Skeletal muscle satellite cell (primary cell): ENCODE data around the gene WWC1.
A peak's percentile ranks its signal among the peaks of the same experiment; 100 is the strongest.

ENCODE experiments used
- H3K27me3 ChIP-seq: 2 replicates; pipeline ENCODE4 v1.7.0; 2013; ENCODE audit warnings: low read length; ENCODE audit not compliant: control insufficient read depth, insufficient read depth
- H3K36me3 ChIP-seq: 2 replicates; pipeline ENCODE4 v1.7.0; 2013; ENCODE audit warnings: mild to moderate bottlenecking, control low read depth, low read length; ENCODE audit not compliant: insufficient read depth
- H3K4me1 ChIP-seq: 2 replicates; pipeline ENCODE4 v1.7.0; 2013; ENCODE audit warnings: low read length; ENCODE audit not compliant: control insufficient read depth, insufficient read depth
- H3K4me2 ChIP-seq: 2 replicates; pipeline ENCODE4 v1.7.0; 2013; ENCODE audit warnings: mild to moderate bottlenecking, low read length
- H3K4me3 ChIP-seq: 2 replicates; pipeline ENCODE4 v1.7.0; 2013; ENCODE audit warnings: low read length
- H3K9ac ChIP-seq: 2 replicates; pipeline ENCODE4 v1.7.0; 2013; ENCODE audit warnings: mild to moderate bottlenecking, low read depth, low read length, moderate library complexity
- H3K9me3 ChIP-seq: replicated peaks from 2 replicates; pipeline ENCODE4 v1.7.0; 2013; ENCODE audit warnings: mild to moderate bottlenecking, control low read depth, low read length

WWC1 gene

GRCh38 chr5:168464641-168465040 lies 173.2 kb downstream of the WWC1 start:
- Histone ChIP-seq H3K4me3 (no peak overlapping the region), H3K9me3 (no peaks in the 10 kb centered on the region), H3K9ac (no peak overlapping the region), H3K36me3 (no peaks in the 10 kb centered on the region), H3K4me1 (no peaks in the 10 kb centered on the region), H3K4me2 (no peak overlapping the region), H3K27me3 (no peaks in the 10 kb centered on the region)

- Histone ChIP-seq H3K9ac (no peak overlapping the region), H3K9me3 (no peaks in the 10 kb centered on the region)
Observed at GRCh38 chr5:168467755-168468330, 176.4 kb downstream of the WWC1 start.

DNA sequence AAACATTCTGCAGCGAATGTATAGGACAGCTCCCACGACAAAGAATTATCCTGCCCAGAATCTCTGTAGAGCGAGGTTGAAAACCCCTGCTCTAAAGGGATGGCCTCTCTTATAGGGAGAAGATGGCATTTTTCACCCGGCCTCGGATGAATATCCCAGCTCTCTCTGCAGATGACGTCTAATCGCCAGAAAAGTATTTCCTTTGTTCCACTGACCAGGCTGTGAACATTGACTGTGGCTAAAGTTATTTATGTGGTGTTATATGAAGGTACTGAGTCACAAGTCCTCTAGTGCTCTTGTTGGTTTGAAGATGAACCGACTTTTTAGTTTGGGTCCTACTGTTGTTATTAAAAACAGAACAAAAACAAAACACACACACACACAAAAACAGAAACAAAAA lies 177.4 kb downstream of the WWC1 start:
- H3K9ac ChIP-seq = no peak overlapping the region
- H3K9me3 ChIP-seq = no peaks in the 10 kb centered on the region

More at GRCh38 chr5:168467755-168468330, 176.4 kb downstream of the WWC1 start:
- Histone ChIP-seq H3K36me3 (no peaks in the 10 kb centered on the region), H3K4me3 (no peak overlapping the region), H3K4me2 (no peak overlapping the region), H3K27me3 (no peaks in the 10 kb centered on the region), H3K4me1 (peaks cover 15% of the 10 kb centered on the region)

DNA sequence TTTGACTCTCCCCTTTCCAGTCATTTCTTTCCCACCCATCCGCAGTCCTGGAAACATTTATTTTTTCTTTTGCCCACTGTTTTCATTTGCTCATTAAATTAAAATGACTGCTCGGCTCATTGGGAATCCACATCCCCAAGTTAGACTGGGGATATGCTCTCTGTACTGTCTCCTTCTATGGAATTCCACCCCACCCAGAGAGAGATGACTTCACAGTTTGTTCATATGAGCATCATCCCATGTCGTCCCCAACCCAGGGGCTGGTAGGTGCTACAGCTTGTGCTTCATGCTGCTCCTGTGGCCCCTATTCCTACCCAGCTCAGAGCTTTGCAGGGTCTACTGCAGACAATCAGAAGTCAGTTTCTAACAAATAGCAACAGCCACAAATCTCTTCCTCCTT lies 178.4 kb downstream of the WWC1 start:
- no peak overlapping the region for H3K9ac ChIP-seq
- H3K4me3 ChIP-seq = no peak overlapping the region
- no peaks in the 10 kb centered on the region for H3K9me3 ChIP-seq
- no peaks in the 10 kb centered on the region for H3K27me3 ChIP-seq
- peaks cover 17% of the 10 kb centered on the region for H3K4me1 ChIP-seq
- no peaks in the 10 kb centered on the region for H3K36me3 ChIP-seq
- no peak overlapping the region for H3K4me2 ChIP-seq

More for the DNA sequence above, 177.4 kb downstream of the WWC1 start:
- Histone ChIP-seq H3K4me3 (no peak overlapping the region), H3K36me3 (no peaks in the 10 kb centered on the region), H3K4me1 (peaks cover 17% of the 10 kb centered on the region), H3K4me2 (no peak overlapping the region), H3K27me3 (no peaks in the 10 kb centered on the region)

DNA sequence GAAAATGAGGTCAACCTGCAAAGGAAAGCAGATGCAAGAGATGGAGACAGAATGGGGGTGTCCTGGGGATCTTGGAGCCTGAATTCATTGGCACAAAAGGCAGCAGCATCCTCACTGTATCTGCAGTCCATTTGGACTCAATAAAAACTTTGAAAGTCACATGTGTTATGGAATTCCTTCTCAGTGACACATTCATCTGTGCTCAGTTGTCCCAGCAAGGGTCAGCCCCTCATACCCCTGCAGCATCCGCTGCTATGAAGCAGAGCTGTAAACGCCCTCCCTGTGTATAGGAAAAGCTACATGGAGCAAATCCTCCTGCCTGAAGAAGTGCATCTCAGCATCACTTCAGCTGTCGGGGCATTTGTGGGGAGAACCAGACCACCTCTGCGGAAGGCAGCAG lies 180.3 kb downstream of the WWC1 start:
- Histone ChIP-seq H3K27me3 (no peaks in the 10 kb centered on the region), H3K9me3 (no peaks in the 10 kb centered on the region), H3K9ac (peak overlapping the region; percentile 3), H3K4me2 (peak overlapping the region; percentile 35), H3K4me1 (peaks cover 17% of the 10 kb centered on the region), H3K4me3 (no peak overlapping the region), H3K36me3 (no peaks in the 10 kb centered on the region)

GRCh38 chr5:168472329-168472728 lies 180.9 kb downstream of the WWC1 start:
- peaks cover 17% of the 10 kb centered on the region for H3K4me1 ChIP-seq
- H3K9me3 ChIP-seq = no peaks in the 10 kb centered on the region
- H3K27me3 ChIP-seq = no peaks in the 10 kb centered on the region
- H3K36me3 ChIP-seq = no peaks in the 10 kb centered on the region
- peak overlapping the region; percentile 53 for H3K4me2 ChIP-seq
- H3K4me3 ChIP-seq = no peak overlapping the region
- peak overlapping the region; percentile 3 for H3K9ac ChIP-seq

- Histone ChIP-seq H3K4me1 (peaks cover 17% of the 10 kb centered on the region), H3K4me3 (no peak overlapping the region), H3K9me3 (no peaks in the 10 kb centered on the region), H3K27me3 (no peaks in the 10 kb centered on the region), H3K36me3 (no peaks in the 10 kb centered on the region), H3K9ac (no peak overlapping the region), H3K4me2 (no peak overlapping the region)
Observed at GRCh38 chr5:168474319-168474718, 182.9 kb downstream of the WWC1 start.

GRCh38 chr5:168477060-168477459 lies 185.6 kb downstream of the WWC1 start:
- H3K4me2 ChIP-seq = no peak overlapping the region
- H3K27me3 ChIP-seq = no peaks in the 10 kb centered on the region
- H3K9me3 ChIP-seq = no peaks in the 10 kb centered on the region

DNA sequence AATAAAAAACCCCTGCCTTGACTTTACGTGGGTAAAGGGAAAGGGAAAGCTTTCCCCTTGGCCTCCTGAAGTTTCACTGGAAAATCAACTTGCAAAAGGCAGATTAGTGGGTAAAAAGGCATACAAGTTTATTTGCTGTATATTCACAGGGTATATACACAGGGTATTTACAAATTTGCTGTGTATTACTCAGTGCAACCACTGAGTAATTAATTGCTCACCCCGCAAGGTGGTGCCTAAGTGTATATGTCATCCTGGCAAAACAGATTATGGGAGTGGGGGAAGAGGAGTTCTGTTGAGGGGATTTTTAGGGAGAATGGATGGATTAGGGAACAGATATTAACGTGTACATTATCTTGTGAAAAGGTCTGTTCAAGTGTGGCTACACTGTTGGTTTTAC lies 187.7 kb downstream of the WWC1 start:
- Histone ChIP-seq H3K9ac (no peak overlapping the region), H3K27me3 (no peaks in the 10 kb centered on the region), H3K4me1 (no peaks in the 10 kb centered on the region), H3K36me3 (no peaks in the 10 kb centered on the region), H3K9me3 (no peaks in the 10 kb centered on the region), H3K4me2 (no peak overlapping the region), H3K4me3 (no peak overlapping the region)

More at GRCh38 chr5:168477060-168477459, 185.6 kb downstream of the WWC1 start:
- H3K9ac ChIP-seq = no peak overlapping the region
- H3K4me1 ChIP-seq = peaks cover 9% of the 10 kb centered on the region
- H3K36me3 ChIP-seq = no peaks in the 10 kb centered on the region
- H3K4me3 ChIP-seq = no peak overlapping the region

DNA sequence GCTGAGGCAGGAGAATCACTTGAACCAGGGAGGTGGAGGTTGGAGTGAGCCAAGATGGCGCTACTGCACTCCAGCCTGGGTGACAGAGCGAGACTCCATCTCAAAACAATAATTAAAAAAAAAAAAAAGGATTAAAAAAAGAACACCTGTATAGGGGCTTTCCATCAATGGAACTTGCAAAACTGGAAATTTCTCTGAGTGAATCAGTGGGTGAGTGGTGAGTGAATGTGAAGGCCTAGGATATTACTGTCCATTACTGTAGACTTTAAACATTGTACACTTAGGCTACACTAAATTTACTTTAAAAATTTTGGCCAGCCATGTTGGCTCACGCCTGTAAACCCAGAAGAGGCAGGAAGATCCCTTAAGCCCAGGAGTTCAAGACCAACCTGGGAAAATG lies 189.2 kb downstream of the WWC1 start:
- Histone ChIP-seq H3K9ac (no peak overlapping the region), H3K4me3 (no peak overlapping the region), H3K4me1 (no peaks in the 10 kb centered on the region), H3K9me3 (no peaks in the 10 kb centered on the region), H3K4me2 (no peak overlapping the region), H3K36me3 (no peaks in the 10 kb centered on the region), H3K27me3 (no peaks in the 10 kb centered on the region)

- Histone ChIP-seq H3K9me3 (no peaks in the 10 kb centered on the region), H3K9ac (no peak overlapping the region), H3K36me3 (peaks cover under 1% of the 10 kb centered on the region), H3K4me1 (peaks cover 3% of the 10 kb centered on the region), H3K27me3 (no peaks in the 10 kb centered on the region), H3K4me2 (no peak overlapping the region), H3K4me3 (no peak overlapping the region)
Observed at GRCh38 chr5:168481330-168481788, 189.9 kb downstream of the WWC1 start.

- peaks cover 3% of the 10 kb centered on the region for H3K36me3 ChIP-seq
- no peak overlapping the region for H3K9ac ChIP-seq
- H3K4me3 ChIP-seq = no peak overlapping the region
- H3K4me2 ChIP-seq = no peak overlapping the region
- H3K9me3 ChIP-seq = no peaks in the 10 kb centered on the region
- H3K27me3 ChIP-seq = no peaks in the 10 kb centered on the region
- peaks cover 6% of the 10 kb centered on the region for H3K4me1 ChIP-seq
Observed at GRCh38 chr5:168482361-168482760, 190.9 kb downstream of the WWC1 start.
